IPS-NIHi7 (cell line): ENCODE data around the gene MECR.
A peak's percentile ranks its signal among the peaks of the same experiment; 100 is the strongest.
"Not testable (repeated sequence)": the region's sequence is repeated elsewhere in the genome, so short reads cannot be mapped to it uniquely, and the experiment has no call there.

Experiments
- DNase-seq: peaks from one replicate; pipeline ENCODE4 v3.0.0; 2012; ENCODE audit warnings: mixed read lengths; ENCODE audit errors: extremely low spot score

Gene MECR

DNA sequence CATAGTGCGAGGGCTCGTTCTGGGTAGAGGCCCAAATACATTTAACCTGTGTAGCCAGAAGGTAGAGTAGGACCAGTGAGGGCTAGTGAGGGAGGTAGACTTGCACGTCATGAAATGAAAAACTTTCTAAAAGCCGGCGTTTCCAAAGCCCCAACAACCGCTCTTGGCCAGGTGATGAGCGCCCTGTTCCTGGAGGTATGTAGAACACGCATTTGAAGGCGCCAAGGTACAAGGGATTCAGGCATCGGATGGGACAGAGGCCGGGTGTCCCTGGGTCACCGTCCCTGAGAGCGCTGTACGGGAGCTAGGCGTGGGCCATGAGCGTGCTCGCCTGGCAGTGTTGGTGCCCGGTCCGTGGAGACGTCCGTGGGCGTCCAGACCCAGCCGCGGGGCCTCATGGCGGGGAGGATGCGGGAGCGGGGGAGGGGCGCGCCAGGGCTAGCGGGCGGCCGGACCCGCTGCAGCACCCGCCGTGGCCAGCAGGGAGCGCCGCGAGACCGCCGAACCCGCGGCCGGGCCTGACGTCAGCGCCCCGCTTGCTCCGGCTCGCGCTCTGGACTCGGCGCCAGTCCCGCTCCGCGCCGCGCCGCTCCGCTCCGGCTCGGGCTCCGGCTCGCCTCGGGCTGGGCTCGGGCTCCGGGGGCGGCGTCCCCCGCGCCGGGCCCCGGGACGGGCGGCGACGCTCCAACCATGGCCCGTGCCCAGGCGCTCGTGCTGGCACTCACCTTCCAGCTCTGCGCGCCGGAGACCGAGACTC is 5.4 kb upstream of the MECR start, which contains the start of gene PTPRU:
PTPRU (plus strand) TSS at position 568 of the 757 bp plus-strand sequence; CDS start at position 691, 123 bp downstream.
- DNase-seq, result peak; percentile 90

DNA sequence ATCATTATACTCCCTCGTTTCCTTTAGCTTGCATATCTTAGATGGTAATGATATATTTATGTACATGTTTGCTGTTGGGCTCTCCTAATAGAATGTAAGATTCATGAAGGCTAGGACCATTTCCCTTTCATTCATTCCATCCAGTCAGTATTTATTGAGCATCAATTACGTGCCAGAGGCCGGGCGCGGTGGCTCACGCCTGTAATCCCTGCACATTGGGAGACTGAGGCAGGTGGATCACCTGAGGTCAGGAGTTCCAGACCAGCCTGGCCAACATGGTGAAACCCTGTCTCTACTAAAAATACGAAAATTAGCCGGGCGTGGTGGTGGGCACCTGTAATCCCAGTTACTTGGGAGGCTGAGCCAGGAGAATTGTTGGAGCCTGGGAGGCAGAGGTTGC is 4.1 kb upstream of the MECR start:
- not testable (repeated sequence) for DNase-seq

DNA sequence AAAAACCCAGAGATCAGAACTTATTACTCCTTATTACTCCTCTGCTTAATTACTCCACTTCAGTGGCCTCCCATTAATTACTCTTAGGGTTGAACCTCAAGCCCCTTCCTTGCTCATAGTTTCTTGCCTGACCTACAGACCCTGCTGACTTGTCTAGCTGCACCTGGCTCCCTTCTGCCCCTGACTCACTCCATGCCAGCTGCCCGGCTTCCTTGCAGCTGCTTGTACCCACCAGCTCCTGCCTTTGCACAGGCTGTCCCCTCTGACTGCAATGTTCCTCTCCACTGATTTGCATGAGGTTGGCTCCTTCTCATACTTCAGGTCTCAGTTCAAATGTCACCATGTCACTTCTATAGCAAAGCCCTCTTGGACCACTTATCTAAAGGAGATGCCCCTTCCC is 3.7 kb upstream of the MECR start:
- no peak for DNase-seq

DNA sequence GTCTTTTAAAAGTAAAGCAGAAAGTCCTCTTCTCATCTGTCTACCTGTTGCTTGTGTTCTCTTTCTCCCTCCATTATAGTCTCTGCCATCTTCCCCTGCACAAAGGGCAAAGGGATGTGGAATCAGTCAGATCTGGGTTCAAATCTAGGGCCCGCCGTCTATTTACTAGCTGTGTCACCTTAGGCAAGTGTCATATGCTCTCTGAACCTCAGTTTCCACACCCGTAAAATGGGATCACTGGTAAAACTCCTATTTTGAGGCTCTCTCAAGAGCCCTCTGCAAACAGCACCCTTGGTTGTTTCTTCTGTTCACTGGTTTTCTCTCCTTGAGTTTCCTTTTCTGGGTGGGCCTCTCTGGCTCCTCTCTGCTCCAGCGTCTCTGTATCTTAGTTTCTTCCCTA is 3.0 kb upstream of the MECR start:
- no peak for DNase-seq

DNA sequence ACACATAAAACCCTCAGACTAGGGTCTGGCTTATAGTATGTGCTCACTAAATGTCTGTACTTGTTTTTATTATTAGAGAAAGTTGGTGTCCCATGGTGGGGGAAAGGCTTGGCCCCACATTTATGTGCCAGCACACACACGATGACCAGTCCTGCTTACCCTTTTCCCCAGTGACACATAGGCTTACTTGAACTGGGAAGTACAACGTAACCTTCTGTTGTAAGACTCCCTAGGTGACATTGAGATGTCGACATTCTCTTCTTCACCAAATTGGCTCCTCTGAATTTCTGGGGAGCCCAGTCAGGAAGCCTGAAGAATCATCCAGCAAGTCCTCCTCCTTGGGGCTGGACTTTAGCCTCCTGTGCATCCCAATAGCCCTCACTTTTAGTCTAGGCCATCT is 1.7 kb upstream of the MECR start:
- no peak for DNase-seq

- no peak for DNase-seq
Observed at GRCh38 chr1:29230204-29230552, 556 bp downstream of the MECR start.

DNA sequence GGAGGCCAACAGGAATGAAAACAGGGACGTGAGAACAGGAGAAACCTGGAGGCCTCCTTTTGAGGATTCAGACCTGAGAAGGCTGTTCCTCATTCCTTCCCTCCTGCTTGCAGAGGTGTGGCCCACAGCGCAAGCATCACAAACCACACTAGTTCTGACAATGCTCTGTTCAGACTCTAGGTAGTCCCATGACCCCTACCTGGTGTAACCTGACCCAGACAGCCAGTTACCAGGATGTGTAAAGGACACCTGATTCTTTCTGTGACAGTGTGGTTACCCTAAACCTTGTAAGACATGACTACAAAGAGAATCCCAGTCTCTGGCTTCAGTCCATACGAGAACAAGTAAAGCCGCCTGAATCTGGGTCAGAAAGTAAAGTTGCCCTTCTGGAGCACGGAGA is 3.2 kb downstream of the MECR start:
- DNase-seq, result no peak

- no peak for DNase-seq
Observed at GRCh38 chr1:29225361-29225760, 5.4 kb downstream of the MECR start.

DNA sequence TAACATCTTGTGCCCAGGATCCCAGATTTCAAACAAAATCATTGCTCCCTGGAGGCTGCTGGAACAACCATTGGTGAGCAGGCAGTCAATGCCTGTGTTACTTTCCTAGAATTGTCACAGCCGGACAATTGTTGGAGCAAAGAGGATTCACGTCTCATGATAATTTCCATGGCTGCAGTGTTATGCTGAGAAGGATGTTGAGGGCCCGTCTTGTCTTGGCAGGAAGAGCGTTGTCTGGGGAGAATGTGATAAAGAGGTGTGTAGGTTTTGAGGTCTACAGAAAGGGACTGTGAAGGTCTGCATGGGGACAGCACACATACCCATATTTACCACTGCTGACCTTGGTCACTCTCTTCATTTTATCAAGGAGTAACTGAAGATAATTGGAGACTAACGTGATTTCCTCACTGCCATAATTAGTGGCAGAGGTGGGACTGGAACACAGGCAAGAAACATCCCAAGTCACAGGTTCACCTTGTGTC is 6.3 kb downstream of the MECR start:
- DNase-seq, result no peak

DNA sequence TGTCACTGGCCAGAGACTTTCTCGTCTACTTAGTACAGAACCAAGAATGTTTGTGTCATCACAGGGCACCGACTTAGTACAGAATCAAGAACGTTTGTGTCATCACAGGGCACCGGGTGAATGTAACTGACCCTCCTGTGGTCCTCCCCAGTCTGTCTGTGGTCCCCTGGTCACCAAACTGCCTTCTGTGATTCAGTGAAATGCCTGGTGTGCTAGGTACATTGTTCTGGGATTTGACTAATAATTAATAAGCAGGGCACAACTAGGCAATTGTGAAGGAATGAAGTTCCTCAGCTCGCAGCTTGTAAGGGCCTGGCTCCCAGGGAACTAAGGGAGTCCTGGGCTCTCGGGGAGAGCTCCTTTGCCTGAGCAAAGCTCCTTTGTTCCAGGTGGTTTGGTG is 7.2 kb downstream of the MECR start:
- DNase-seq, result no peak

DNA sequence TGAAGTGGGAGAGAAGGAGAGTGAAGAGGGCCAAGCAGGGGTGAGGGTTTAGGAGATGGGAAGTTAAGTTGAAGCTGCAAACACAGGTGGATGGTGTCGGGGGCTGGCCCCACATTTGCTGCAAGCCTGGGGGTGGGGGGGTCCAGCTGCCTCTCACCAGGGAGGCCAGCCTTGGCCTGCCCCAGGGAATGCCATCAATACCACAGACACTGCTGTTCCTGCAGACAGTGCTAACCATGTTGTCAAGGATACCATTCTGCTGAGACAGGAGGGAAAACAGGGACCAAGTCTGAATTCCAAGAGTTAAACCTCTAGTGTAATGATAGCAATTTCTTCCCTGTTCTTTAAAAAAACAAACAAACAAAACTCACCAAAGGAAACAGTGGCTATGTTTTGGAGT is 8.0 kb downstream of the MECR start:
- no peak for DNase-seq

GRCh38 chr1:29222260-29222659 is 8.5 kb downstream of the MECR start:
- DNase-seq, result not testable (repeated sequence)

DNA sequence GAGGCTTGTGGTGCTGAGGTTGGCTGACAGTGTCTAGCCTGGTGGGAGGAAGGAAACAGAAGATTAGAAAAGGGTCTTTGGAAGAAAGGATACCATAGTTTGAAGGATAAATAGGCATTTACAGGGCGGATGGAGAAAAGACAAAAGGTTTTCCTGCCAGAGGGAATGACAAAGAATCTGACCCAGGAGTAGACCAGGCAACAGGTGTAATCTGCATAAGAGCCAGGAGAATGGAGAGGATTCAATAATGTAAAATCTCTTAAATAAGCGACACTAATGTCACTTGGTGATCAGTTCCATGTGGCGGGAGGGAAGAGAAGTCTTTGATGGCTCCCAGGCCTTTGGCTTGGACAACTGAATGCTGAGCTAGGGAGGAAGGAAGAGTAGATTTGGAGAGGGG is 9.4 kb downstream of the MECR start:
- DNase-seq, result no peak

GRCh38 chr1:29218223-29218622 is 12.5 kb downstream of the MECR start:
- DNase-seq, result no peak

- no peak for DNase-seq
Observed at GRCh38 chr1:29217633-29218032, 13.1 kb downstream of the MECR start.

DNA sequence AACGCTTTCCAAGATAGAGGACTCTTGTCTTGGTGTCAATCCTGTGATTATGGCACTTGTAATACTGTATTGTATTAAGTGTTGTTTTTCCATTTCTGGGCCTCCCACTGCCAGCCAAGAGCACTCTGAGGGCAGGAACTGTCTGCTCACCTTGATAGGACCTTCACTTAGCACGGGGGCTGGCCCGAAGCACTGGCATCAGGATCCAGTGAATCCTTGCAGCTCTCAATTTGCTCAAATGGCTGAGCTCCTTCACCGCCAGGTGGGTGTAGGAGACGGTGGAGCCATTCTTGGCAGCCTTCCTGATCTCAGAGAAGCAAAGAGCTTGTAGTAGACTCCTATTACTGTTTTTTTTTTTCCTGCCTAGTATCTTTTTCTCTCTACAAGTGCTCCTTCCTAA is 17.7 kb downstream of the MECR start:
- DNase-seq, result no peak

GRCh38 chr1:29211086-29212030 is 19.4 kb downstream of the MECR start:
- no peak for DNase-seq

DNA sequence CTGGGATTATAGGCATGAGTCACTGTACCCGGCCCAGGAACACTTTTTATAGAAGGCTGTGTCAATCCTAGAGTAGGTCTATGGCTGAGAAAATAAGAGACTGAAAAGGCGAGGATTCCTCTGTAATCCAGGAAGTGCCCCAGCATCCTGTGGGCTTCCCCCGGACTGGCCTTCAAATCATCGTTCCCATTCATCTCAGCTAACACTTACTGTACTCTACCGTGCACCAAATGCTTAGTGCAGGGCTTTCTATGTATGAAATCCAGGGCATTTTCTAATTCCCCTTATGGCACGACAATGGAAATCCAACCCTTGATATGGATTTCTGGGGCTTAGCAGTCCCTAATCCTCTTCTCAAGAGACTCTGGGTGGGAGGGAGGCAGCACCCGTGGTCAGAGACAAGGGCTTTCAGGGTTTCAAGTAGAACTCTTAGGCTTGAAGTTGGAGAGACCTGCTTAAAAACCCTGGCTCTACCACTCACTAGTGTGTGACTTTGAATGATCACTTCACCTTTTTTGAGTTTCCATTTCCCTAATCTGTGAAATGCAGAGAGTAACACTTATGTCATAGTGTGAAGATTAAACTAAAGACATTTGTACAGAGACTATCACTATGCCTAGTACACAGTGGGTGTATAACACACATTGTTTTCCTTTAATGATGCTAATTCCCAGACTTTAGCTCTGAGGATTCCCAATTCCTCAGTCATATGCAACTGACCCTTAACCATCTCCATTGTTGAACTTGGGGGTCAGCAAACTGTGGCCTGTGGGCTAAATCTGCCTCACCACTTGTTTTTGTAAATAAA is 20.3 kb downstream of the MECR start:
- DNase-seq, result no peak

GRCh38 chr1:29209173-29209572 is 21.6 kb downstream of the MECR start:
- no peak for DNase-seq

DNA sequence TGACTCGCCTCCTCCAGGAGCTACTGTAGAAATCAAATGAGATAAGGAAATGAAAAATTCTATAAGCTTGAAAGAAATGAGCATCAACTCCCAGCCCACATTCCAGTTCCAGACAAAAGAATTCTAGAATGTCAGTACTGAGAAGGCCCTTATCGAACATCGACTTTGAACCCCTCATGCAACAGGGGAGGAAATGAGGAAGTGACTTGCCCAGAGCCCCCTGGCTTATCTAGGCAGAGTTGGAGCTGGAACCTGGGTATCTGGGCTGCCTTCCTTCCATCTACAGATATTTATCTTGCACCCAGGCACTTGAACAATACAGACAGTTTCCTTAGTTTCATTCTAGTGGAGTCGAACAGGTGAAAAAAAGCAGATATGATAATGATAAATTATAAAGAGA is 22.3 kb downstream of the MECR start:
- no peak for DNase-seq

GRCh38 chr1:29202584-29203340 is 28.0 kb downstream of the MECR start:
- peak; percentile 94 for DNase-seq
